Endothelial cell of umbilical vein (primary cell): ENCODE measurements around the gene ARHGDIB.

ENCODE experiments used
- EZH2 ChIP-seq: IDR thresholded peaks from 2 replicates; pipeline ENCODE4 v1.6.1; 2012; ENCODE audit warnings: borderline replicate concordance, low read depth, mild to moderate bottlenecking, moderate library complexity, low read length, inconsistent platforms; ENCODE audit not compliant: severe bottlenecking
- MYC ChIP-seq: IDR thresholded peaks from one replicate; pipeline ENCODE4 v1.6.1; 2011; ENCODE audit warnings: mild to moderate bottlenecking, low read depth, low read length
- POLR2A ChIP-seq: IDR thresholded peaks from 2 replicates; pipeline ENCODE4 v1.6.1; 2012; ENCODE audit warnings: low read depth, mild to moderate bottlenecking, control low read depth, low read length
- POLR2AphosphoS5 ChIP-seq: IDR thresholded peaks from 2 replicates; pipeline ENCODE4 v1.6.1; 2012; ENCODE audit warnings: low read depth, mild to moderate bottlenecking, control low read depth, low read length, moderate library complexity; ENCODE audit not compliant: insufficient read depth
- TF ChIP-seq, protein P1 (sequence below), 2 donors: IDR thresholded peaks; 1 replicate in 1 of 2; 2 replicates in 1 of 2; pipeline ENCODE4 v1.5.1; 2011; ENCODE audit warnings: low read length in 2 of 2, mild to moderate bottlenecking in 2 of 2, moderate library complexity in 2 of 2, control low read depth in 1 of 2, inconsistent platforms in 1 of 2, low read depth in 1 of 2; ENCODE audit not compliant: insufficient read depth in 1 of 2; ENCODE audit errors: extremely low read depth in 1 of 2

DNA sequence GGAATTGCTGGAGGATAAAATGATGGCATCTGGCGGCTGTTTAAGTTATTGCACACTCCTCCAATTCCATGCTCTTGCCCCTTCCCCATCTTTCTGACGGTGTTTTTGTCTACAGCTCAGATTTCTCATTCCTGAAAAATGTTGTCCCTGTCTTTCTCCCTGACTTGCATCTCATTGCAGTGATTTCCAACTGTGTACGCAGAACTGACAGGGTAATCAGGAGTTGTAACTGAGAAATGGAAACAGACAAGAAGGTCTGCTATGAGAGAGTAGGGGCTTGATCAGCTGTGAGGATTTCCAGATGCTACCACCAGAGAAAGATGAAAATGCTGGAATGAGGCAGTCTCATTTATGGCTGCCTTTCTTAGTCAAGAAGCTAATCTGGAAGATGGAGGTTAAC is 24.4 kb downstream of the ARHGDIB start:
- TF ChIP-seq EZH2 (no peak), POLR2AphosphoS5 (no peak), MYC (no peak), POLR2A (no peak)
- TF ChIP-seq, protein P1, sequence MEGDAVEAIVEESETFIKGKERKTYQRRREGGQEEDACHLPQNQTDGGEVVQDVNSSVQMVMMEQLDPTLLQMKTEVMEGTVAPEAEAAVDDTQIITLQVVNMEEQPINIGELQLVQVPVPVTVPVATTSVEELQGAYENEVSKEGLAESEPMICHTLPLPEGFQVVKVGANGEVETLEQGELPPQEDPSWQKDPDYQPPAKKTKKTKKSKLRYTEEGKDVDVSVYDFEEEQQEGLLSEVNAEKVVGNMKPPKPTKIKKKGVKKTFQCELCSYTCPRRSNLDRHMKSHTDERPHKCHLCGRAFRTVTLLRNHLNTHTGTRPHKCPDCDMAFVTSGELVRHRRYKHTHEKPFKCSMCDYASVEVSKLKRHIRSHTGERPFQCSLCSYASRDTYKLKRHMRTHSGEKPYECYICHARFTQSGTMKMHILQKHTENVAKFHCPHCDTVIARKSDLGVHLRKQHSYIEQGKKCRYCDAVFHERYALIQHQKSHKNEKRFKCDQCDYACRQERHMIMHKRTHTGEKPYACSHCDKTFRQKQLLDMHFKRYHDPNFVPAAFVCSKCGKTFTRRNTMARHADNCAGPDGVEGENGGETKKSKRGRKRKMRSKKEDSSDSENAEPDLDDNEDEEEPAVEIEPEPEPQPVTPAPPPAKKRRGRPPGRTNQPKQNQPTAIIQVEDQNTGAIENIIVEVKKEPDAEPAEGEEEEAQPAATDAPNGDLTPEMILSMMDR (IDR thresholded peaks at IDR 0.05; ENCODE audit: extremely low read depth in 1 of 2, insufficient read depth in 1 of 2, low read depth in 1 of 2, low read length in 2 of 2) = no peak
